ENCODE results near the gene AATK. TPM values are rescaled to one million over a fixed set of nuclear protein-coding genes. Genes with fewer than 3 reads are reported as not detected.

Gene AATK
- total RNA-seq, 1 donor from 2014 or later, result 7.7 TPM

- no peak for TF ChIP-seq CTCF (IDR thresholded peaks at IDR 0.05; ENCODE audit: unreplicated experiment)
- H3K9me3 Mint-ChIP-seq (ENCODE audit: unreplicated experiment), result no peaks in the 10 kb centered on the region
- H3K4me3 Mint-ChIP-seq (ENCODE audit: unreplicated experiment), result no peak overlapping the region
- H3K27me3 Mint-ChIP-seq (ENCODE audit: unreplicated experiment), result peaks cover 12% of the 10 kb centered on the region
- peaks cover 7% of the 10 kb centered on the region for H3K36me3 Mint-ChIP-seq (ENCODE audit: low read depth, unreplicated experiment)
- peak overlapping the region; percentile 64 for H3K27ac Mint-ChIP-seq (ENCODE audit: unreplicated experiment)
- DNase-seq (ENCODE audit: low spot score), result peak; percentile 42
- peaks cover 9% of the 10 kb centered on the region for H3K4me1 Mint-ChIP-seq (ENCODE audit: unreplicated experiment)
These were observed 71.3 kb downstream of the AATK start for GRCh38 chr17:81094509-81095382.

- Mint-ChIP-seq H3K4me1 (ENCODE audit: unreplicated experiment) (peaks cover 9% of the 10 kb centered on the region), H3K27ac (ENCODE audit: unreplicated experiment) (peak overlapping the region; percentile 64), H3K36me3 (ENCODE audit: low read depth, unreplicated experiment) (peaks cover 4% of the 10 kb centered on the region), H3K27me3 (ENCODE audit: unreplicated experiment) (peaks cover 12% of the 10 kb centered on the region), H3K9me3 (ENCODE audit: unreplicated experiment) (no peaks in the 10 kb centered on the region), H3K4me3 (ENCODE audit: unreplicated experiment) (no peak overlapping the region)
- DNase-seq (ENCODE audit: low spot score), result no peak
- TF ChIP-seq CTCF (IDR thresholded peaks at IDR 0.05; ENCODE audit: unreplicated experiment), result no peak
These were observed 72.2 kb downstream of the AATK start for GRCh38 chr17:81093619-81094508.

DNA sequence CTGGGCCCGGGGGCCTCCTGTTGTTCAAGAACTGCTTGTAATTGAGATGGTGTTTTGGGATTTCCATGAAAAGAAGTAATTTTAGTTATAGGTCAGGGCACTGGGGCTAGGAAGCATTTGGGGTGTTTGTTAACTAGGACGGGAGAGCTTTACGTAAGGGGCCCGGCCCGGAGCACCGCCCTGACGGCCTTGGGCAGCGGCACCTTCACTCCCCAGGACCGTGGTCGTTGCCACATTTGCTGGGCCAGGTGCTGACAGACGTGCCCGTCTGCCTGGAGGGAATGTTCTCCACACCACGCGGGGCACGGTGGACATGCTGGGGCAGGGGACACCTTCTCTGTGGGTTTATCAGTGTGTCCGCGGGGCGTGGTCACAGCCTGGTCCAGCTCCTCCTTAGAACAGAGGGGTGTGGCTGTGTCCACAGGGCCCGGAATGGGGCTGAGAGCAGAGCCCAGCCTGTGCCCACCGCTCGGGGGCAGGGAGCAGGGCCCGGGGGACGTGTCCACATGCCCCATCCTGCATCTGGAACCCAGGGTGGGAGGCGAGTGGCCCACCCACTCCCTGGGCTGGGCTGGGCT is 73.4 kb downstream of the AATK start:
- Mint-ChIP-seq H3K4me1 (ENCODE audit: unreplicated experiment) (peaks cover 9% of the 10 kb centered on the region), H3K9me3 (ENCODE audit: unreplicated experiment) (no peaks in the 10 kb centered on the region), H3K27me3 (ENCODE audit: unreplicated experiment) (peaks cover 12% of the 10 kb centered on the region), H3K27ac (ENCODE audit: unreplicated experiment) (no peak overlapping the region), H3K4me3 (ENCODE audit: unreplicated experiment) (no peak overlapping the region), H3K36me3 (ENCODE audit: low read depth, unreplicated experiment) (peaks cover 8% of the 10 kb centered on the region)
- no peak for TF ChIP-seq CTCF (IDR thresholded peaks at IDR 0.05; ENCODE audit: unreplicated experiment)
- no peak for DNase-seq (ENCODE audit: low spot score)

DNA sequence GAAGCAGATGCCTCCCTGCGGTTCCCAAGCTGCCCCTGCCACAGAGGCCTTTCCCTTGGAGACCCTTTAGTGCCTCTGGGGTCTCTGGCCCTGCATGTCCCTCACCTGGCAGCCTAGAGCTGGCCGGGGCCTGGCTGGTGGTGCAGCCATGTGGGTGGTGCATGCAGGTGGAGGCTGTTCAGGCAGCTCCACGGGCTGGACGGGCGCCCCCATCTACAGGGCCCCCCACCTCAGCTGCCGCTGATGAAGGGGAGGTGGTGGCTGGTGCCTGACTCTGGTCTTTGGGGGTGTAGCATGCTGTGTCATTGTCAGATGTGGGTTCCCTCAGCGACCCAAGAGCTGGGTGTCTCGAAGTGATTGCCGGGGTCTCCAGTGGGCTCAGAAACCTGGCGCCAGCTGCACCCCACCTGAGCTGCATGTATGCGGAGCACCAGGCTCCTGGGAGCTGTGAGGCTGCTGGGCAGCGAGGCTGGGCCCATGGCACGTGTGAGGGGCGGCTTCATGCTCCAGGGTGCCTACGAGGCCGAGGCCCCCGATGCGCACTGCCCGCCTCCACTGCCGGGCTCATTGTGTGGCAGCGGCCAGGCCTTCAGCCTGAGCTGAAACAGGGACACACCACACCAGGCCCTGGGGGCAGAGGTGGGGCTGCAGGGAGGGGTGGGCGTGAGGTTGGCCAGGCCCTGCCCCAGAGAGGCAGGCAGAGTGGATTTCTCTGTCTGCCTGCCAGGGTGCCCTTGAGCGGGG is 74.1 kb downstream of the AATK start:
- H3K4me1 Mint-ChIP-seq (ENCODE audit: unreplicated experiment), result peaks cover 9% of the 10 kb centered on the region
- peaks cover 12% of the 10 kb centered on the region for H3K27me3 Mint-ChIP-seq (ENCODE audit: unreplicated experiment)
- no peak overlapping the region for H3K27ac Mint-ChIP-seq (ENCODE audit: unreplicated experiment)
- H3K36me3 Mint-ChIP-seq (ENCODE audit: low read depth, unreplicated experiment), result peaks cover 9% of the 10 kb centered on the region
- DNase-seq (ENCODE audit: low spot score), result no peak
- no peaks in the 10 kb centered on the region for H3K9me3 Mint-ChIP-seq (ENCODE audit: unreplicated experiment)
- H3K4me3 Mint-ChIP-seq (ENCODE audit: unreplicated experiment), result no peak overlapping the region
- TF ChIP-seq CTCF (IDR thresholded peaks at IDR 0.05; ENCODE audit: unreplicated experiment), result no peak
